Fibroblast of villous mesenchyme (primary cell): ENCODE data around the gene DKK2. TPM values are rescaled to one million over a fixed set of nuclear protein-coding genes. Genes with fewer than 3 reads are reported as not detected.

Experiments
- DNase-seq: peaks from one replicate; pipeline ENCODE4 v3.0.0-alpha.2; 2010; ENCODE audit warnings: low read depth
- H3K4me3 ChIP-seq: 2 replicates; pipeline ENCODE4 v1.5.1; 2011; ENCODE audit warnings: low read depth, mild to moderate bottlenecking, low read length
- CTCF ChIP-seq: IDR thresholded peaks from 2 replicates; pipeline ENCODE4 v1.5.1; 2012; ENCODE audit warnings: low read depth, mild to moderate bottlenecking, low read length; ENCODE audit not compliant: insufficient read depth
- total RNA-seq: library from RNA; depleted of rRNA; stranded (reverse); fragments of >200 nt; gene quantifications from 2 replicates; pipeline ENCODE4 v1.2.3, GENCODE V29; 2012

Gene DKK2
- total RNA-seq, 1 donor, result 0.43 TPM

DNA sequence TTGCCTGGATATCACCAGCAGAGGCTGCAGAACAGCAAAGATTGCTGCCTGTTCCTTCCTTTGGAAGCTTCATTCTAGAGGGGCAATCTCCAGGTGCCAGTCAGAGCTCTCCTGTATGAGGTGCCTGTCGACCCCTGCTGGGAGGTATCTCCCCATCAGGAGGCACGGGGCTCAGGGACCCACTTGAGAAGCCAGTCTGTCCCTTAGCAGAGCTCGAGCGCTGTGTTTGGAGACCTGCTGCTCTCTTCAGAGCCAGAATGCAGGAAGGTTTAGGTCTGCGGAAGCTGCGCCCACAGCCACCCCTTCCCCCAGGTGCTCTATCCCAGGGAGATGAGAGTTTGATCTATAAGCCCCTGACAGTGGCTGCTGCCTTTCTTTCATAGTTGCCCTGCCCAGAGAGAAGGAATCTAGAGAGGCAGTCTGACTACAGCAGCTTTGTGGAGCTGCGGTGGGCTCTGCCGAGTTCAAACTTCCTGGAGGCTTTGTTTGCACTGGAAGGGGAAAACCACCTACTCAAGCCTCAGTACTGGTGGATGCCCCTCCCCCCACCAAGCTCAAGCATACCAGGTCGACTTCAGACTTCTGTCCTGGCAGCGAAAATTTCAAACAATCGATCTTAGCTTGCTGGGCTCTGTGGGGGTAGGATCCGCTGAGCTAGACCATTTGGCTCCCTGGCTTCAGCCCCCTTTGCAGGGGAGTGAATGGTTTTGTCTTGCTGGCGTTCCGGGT, 57.9 kb downstream of the DKK2 start:
- H3K4me3 ChIP-seq, result no peak overlapping the region
- no peak for DNase-seq
- no peak for TF ChIP-seq CTCF

DNA sequence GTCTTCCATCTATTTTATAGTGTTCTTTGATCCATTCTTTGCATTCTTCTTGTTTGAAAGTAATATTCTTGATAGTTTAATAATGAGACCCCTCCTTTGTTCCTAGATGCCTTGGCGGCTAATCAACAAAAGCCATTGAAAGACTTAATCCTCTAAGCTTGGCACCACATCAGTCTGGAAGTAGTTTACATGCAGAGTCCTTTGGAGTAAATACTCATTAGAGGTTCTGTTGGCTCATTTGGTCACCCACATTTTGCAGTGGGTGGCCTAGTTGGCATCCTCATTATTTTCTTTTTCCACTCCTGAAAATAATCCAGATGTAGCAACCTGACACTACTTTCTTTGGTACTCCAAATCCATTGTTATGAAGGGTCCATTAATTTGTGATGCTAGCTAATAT, 64.5 kb downstream of the DKK2 start:
- DNase-seq, result no peak
- H3K4me3 ChIP-seq, result no peak overlapping the region
- TF ChIP-seq CTCF, result no peak

DNA sequence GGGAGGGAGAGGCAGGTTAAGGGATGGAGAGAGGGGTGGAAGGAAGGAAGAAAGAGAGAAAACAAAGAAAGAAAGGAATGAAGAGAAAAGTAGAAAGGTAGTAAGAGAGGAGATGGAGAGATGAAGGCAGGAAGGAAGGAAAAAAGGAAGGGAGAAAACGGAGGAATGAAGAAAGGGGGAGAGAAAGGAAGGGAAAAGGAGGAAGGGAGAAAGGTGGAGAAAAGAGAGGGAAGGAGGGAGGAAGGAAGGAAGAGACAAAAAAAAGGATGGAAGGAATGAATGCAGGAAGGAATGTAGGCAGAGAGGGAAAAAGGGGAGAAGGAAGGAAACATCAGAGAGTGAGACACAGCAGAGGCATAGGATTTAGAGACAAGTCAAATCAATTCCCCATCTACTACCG, 68.2 kb downstream of the DKK2 start:
- no peak for TF ChIP-seq CTCF
- H3K4me3 ChIP-seq, result no peak overlapping the region
- DNase-seq, result no peak

DNA sequence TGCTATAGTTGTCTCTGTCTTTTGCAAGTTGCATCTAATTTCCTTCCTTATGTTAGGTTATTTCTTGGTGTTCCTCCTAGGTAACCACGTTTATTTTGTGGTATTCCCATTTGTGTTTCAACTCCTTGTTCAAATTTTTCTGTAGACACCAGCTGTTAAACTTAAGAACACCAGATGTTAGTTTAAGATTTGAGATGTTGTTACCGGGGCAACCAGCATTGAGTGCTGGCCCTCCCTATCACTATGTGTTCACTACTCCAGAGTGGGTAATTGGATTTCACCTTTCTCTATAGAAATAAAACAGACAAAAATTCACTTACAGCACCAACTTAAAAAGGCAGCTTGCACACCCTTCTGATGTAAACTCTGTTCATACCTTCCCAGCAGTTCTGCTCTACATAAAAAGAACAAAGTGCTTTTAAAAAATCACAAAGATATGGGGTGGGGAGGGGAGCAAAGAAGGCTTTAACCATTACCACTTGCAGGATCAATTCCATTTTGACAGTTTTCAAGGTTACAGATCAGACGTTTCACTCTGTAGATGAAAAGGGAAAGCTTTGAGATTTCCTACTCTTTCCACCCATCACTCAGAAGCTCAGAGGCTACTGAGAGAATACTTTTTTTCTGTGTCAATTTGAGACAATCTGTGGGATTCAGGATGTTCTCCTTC, 82.9 kb downstream of the DKK2 start:
- H3K4me3 ChIP-seq, result no peak overlapping the region
- DNase-seq, result no peak
- no peak for TF ChIP-seq CTCF

GRCh38 chr4:106951891-106952290, 84.2 kb downstream of the DKK2 start:
- no peak for DNase-seq
- no peak overlapping the region for H3K4me3 ChIP-seq
- TF ChIP-seq CTCF, result no peak

DNA sequence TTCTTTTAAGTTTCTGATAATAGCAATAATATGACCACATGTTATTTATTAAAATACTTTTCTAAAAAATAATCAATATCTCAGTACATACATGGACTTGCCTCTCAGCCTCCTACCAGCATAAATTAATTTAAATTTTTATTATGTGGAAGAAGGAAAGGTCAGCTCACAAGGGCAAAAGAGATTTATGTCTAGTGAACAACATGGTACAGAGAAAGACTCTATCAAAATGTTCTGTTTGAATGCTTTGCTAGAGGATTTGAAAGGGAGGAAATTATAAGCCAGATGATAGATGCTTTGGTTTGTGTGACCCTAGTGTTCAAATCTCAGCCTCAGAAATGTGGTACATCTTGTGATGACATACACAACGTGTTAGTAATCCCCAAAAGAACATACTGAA, 94.3 kb downstream of the DKK2 start:
- DNase-seq, result no peak
- no peak for TF ChIP-seq CTCF
- no peak overlapping the region for H3K4me3 ChIP-seq
